CD4-positive, alpha-beta T cell (primary cell): ENCODE results near the gene HS3ST5. TPM values are rescaled to one million over a fixed set of nuclear protein-coding genes. Genes with fewer than 3 reads are reported as not detected.

Experiments
- ATAC-seq: fragments of 200-7000 bp; cut with Tn5 transposase; one replicate; pipeline ENCODE4 v1.10.0; 2022; ENCODE audit warnings: mild to moderate bottlenecking; ENCODE audit not compliant: poor library complexity
- CTCF ChIA-PET: fragments of 350-600 bp; sonication (Branson Sonifier 250); formaldehyde crosslinking; loops from one replicate; lab custom pipeline; 2021; ENCODE audit warnings: antibody characterized with exemption, inconsistent platforms; lab: Charles Lee
- POLR2A ChIA-PET: fragments of 350-600 bp; sonication (Branson Sonifier 250); formaldehyde crosslinking; loops from one replicate; lab custom pipeline; 2021; ENCODE audit warnings: antibody characterized with exemption, inconsistent platforms; lab: Charles Lee
- DNase-seq, 14 experiments: peaks; one replicate each; pipeline ENCODE4 v3.0.0-alpha.2; 2013 to 2020; ENCODE audit warnings: mixed read lengths in 2 of 14
- H3K27ac ChIP-seq, 2 donors: one replicate each; pipeline versions ENCODE4 v1.5.1 to v1.7.0; 2013; ENCODE audit warnings: low read length in 2 of 2, low read depth in 1 of 2, mild to moderate bottlenecking in 1 of 2
- H3K27me3 ChIP-seq, 2 experiments: 1 replicate in 1 of 2; 2 replicates in 1 of 2; pipeline versions ENCODE4 v1.6.1 to v1.7.0; 2013; ENCODE audit warnings: low read length in 2 of 2, control low read depth in 1 of 2, mild to moderate bottlenecking in 1 of 2, moderate library complexity in 1 of 2; ENCODE audit not compliant: insufficient read depth in 2 of 2, control insufficient read depth in 1 of 2
- H3K36me3 ChIP-seq: one replicate; pipeline ENCODE4 v1.6.1; 2013; ENCODE audit warnings: low read length, control low read depth; ENCODE audit not compliant: insufficient read depth
- H3K4me1 ChIP-seq: one replicate; pipeline ENCODE4 v1.6.1; 2013; ENCODE audit warnings: low read length, control low read depth; ENCODE audit not compliant: insufficient read depth
- H3K4me3 ChIP-seq: one replicate; pipeline ENCODE4 v1.5.1; 2013; ENCODE audit warnings: mild to moderate bottlenecking, low read length, moderate library complexity
- H3K9me3 ChIP-seq, 2 experiments: 1 replicate in 1 of 2; 2 replicates in 1 of 2; pipeline versions ENCODE4 v1.6.1 to v1.7.0; 2013; ENCODE audit warnings: low read length in 2 of 2, mild to moderate bottlenecking in 2 of 2, control low read depth in 1 of 2, moderate library complexity in 1 of 2; ENCODE audit not compliant: control insufficient read depth in 1 of 2, insufficient read depth in 1 of 2
- H3K27ac Mint-ChIP-seq: one replicate; pipeline ENCODE4 v1.8.0; 2020; ENCODE audit warnings: mixed read lengths
- H3K27me3 Mint-ChIP-seq: one replicate; pipeline ENCODE4 v1.8.0; 2021; ENCODE audit warnings: mixed read lengths
- H3K36me3 Mint-ChIP-seq: one replicate; pipeline ENCODE4 v1.8.0; 2021; ENCODE audit warnings: low read depth, mixed read lengths
- H3K4me1 Mint-ChIP-seq: one replicate; pipeline ENCODE4 v1.8.0; 2021; ENCODE audit warnings: low read depth, mixed read lengths
- H3K4me3 Mint-ChIP-seq: one replicate; pipeline ENCODE4 v1.8.0; 2020; ENCODE audit warnings: mild to moderate bottlenecking, mixed read lengths
- H3K9me3 Mint-ChIP-seq: one replicate; pipeline ENCODE4 v1.8.0; 2020; ENCODE audit warnings: mixed read lengths
- intact Hi-C, 2 experiments: fragments of 100-400 bp; cut with DNase I in 1 of 2; cut with micrococcal nuclease in 1 of 2; formaldehyde crosslinking; loops; one replicate each; pipeline versions ENCODE4 v1.15.1 to v1.9.0; 2023 to 2025; cut with DNase I, micrococcal nuclease
- total RNA-seq, 174 experiments: library from RNA in 2 of 174; stranded (reverse) in 2 of 174; gene quantifications; one replicate each; pipeline ENCODE4 v1.2.3 and lab custom pipeline; 2021 to 2026
- TF ChIP-seq, protein P1 (sequence below): fragments of 200-600 bp; IDR thresholded peaks from one replicate; pipeline ENCODE4 v1.8.0; 2022; ENCODE audit warnings: antibody characterized with exemption, mild to moderate bottlenecking

Gene HS3ST5
- total RNA-seq, 2 experiments from 2014 or later: not detected

DNA sequence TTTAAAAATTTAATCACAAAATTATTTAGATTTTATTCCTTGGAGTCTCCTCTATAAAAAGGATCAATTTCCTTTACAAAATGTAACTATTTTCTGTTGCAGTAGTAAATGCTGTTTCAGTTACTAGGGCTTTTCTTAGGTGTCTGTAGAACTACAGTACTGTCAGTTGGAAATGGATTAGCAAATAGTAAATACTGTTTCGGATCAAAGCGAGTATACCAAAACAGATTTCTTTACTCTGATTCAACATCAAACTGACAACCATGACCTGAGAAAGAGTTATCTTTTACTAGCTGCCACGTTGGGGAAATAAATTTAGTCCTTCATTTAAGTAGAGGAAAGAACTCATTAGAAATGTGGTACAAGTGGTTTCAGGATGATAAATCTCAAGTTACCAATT, 172.5 kb downstream of the HS3ST5 start:
- no peaks in the 10 kb centered on the region for H3K36me3 Mint-ChIP-seq

DNA sequence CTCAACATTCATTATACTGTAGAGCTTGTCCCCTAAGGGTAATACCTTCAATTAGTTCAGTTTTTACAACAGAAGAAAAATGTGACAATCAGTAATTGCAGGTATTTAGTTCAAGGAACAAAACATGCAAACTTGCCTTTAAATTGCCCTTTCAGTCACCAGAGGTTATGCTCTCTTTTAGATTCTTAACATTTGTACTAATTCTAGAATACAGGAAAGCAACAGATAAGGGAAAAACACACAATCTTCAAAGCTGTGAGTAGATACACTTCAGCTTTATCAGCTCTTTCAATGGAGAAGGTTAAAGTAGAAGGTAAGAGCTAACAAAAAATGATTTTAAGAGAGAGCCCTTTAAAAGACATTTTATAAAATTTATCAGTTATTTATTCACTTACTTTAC, 173.1 kb downstream of the HS3ST5 start:
- no peaks in the 10 kb centered on the region for H3K9me3 Mint-ChIP-seq
- CTCF ChIA-PET: interaction anchor here (1.9 kb wide), 1 partner anchor 21 kb away, joined by 4 read pairs; no protein-coding TSS in a partner anchor
- H3K27me3 ChIP-seq: no peaks in the 10 kb centered on the region
- no peaks in the 10 kb centered on the region for H3K4me1 Mint-ChIP-seq
- H3K4me3 ChIP-seq: no peak overlapping the region
- no peaks in the 10 kb centered on the region for H3K27me3 Mint-ChIP-seq
- H3K36me3 ChIP-seq: no peaks in the 10 kb centered on the region
- ATAC-seq (no peak), DNase-seq (no peak)
- no peak overlapping the region for H3K27ac ChIP-seq
- H3K4me1 ChIP-seq: no peaks in the 10 kb centered on the region
- POLR2A ChIA-PET: no interaction called here
- intact Hi-C loops: no loop called here
- H3K27ac Mint-ChIP-seq: no peak overlapping the region
- no peak overlapping the region for H3K4me3 Mint-ChIP-seq
- no peaks in the 10 kb centered on the region for H3K36me3 Mint-ChIP-seq
- TF ChIP-seq, protein P1, sequence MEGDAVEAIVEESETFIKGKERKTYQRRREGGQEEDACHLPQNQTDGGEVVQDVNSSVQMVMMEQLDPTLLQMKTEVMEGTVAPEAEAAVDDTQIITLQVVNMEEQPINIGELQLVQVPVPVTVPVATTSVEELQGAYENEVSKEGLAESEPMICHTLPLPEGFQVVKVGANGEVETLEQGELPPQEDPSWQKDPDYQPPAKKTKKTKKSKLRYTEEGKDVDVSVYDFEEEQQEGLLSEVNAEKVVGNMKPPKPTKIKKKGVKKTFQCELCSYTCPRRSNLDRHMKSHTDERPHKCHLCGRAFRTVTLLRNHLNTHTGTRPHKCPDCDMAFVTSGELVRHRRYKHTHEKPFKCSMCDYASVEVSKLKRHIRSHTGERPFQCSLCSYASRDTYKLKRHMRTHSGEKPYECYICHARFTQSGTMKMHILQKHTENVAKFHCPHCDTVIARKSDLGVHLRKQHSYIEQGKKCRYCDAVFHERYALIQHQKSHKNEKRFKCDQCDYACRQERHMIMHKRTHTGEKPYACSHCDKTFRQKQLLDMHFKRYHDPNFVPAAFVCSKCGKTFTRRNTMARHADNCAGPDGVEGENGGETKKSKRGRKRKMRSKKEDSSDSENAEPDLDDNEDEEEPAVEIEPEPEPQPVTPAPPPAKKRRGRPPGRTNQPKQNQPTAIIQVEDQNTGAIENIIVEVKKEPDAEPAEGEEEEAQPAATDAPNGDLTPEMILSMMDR: no peak
- H3K9me3 ChIP-seq: no peaks in the 10 kb centered on the region

More for the DNA sequence above, 172.5 kb downstream of the HS3ST5 start:
- H3K27me3 ChIP-seq: no peaks in the 10 kb centered on the region
- no peaks in the 10 kb centered on the region for H3K36me3 ChIP-seq
- H3K9me3 ChIP-seq: no peaks in the 10 kb centered on the region
- no peak overlapping the region for H3K4me3 ChIP-seq
- Mint-ChIP-seq H3K27ac (no peak overlapping the region), H3K9me3 (no peaks in the 10 kb centered on the region), H3K4me1 (no peaks in the 10 kb centered on the region), H3K4me3 (no peak overlapping the region), H3K27me3 (no peaks in the 10 kb centered on the region)
- TF ChIP-seq, protein P1: no peak
- CTCF ChIA-PET: interaction anchor here (1.9 kb wide), 1 partner anchor 20 kb away, joined by 4 read pairs; no protein-coding TSS in a partner anchor
- no peak for DNase-seq
- H3K4me1 ChIP-seq: no peaks in the 10 kb centered on the region
- no peak overlapping the region for H3K27ac ChIP-seq
- ATAC-seq: no peak
- intact Hi-C loops: no loop called here
- POLR2A ChIA-PET: no interaction called here

DNA sequence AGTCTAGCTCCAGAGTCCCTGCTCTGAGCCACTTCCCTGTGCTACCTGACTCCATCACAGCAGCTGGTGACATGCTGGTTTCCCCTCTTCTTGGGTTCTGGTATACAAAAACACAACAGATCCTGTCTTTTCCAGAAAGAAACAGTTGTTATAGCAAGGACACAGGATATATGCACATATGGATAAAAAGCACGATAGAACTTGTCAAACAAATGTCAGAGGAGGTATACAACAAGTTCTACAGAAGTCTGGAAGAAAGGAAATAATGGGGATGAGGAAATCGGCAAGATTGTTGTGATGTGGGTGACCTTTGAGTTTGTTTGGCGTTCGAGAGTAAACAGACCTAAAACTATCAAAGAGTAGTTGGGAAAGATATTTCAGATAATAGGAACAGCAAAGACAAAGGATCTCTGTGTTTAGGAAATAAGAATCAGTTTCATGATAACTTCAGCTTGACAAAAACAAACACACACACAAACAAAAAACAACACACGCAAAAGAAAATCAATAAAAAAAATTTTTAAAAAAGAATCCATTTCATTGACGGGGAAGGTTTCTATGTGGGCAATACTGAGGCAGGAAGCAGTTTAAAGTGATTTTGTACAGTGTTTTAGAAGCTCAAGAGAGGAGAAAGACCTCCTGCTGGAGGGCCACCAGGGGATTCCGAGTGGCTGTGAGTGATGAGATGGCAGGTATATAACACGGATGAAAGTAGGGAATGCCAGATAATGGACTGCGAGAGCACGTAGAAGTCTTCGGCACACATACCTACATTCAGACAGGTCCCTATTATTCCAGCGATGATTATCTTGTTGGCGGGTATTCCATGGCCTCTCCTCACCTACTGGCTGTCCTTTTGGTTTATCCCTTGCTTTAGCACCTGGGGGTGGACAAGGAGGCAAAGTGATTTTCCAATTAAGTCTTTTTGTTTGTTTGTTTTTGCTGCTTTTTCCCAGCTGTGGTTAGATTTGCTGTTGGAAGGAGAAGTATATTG, 174.9 kb downstream of the HS3ST5 start:
- Mint-ChIP-seq H3K36me3 (no peaks in the 10 kb centered on the region), H3K27me3 (no peaks in the 10 kb centered on the region), H3K4me3 (no peak overlapping the region), H3K9me3 (no peaks in the 10 kb centered on the region), H3K4me1 (no peaks in the 10 kb centered on the region), H3K27ac (no peak overlapping the region)
- Histone ChIP-seq H3K4me1 (no peaks in the 10 kb centered on the region), H3K27ac (no peak overlapping the region), H3K4me3 (no peak overlapping the region), H3K9me3 (no peaks in the 10 kb centered on the region), H3K36me3 (no peaks in the 10 kb centered on the region), H3K27me3 (peaks cover 0 to under 1% of the 10 kb centered on the region in 2 experiments)
- ATAC-seq (no peak), DNase-seq (no peak)
- TF ChIP-seq, protein P1: no peak
- ChIA-PET POLR2A (no interaction called here), CTCF (no interaction called here)
- intact Hi-C loops: no loop called here
